NOMO-1 (cell line): ENCODE measurements around the gene CACNA1C.

ENCODE experiments used
- DNase-seq, 2 experiments: peaks; one replicate each; lab custom pipeline; 2025; ENCODE audit not compliant: unreplicated experiment in 2 of 2; lab: John Stamatoyannopoulos, UW

Gene CACNA1C

GRCh38 chr12:2166696-2167095 is 113.9 kb downstream of the CACNA1C start:
- no peak for DNase-seq

GRCh38 chr12:2167231-2167630 is 114.4 kb downstream of the CACNA1C start:
- DNase-seq = no peak

GRCh38 chr12:2168808-2169207 is 116.0 kb downstream of the CACNA1C start:
- DNase-seq = no peak

GRCh38 chr12:2169489-2169888 is 116.7 kb downstream of the CACNA1C start:
- DNase-seq = no peak

GRCh38 chr12:2169940-2170339 is 117.2 kb downstream of the CACNA1C start:
- DNase-seq = no peak

GRCh38 chr12:2170376-2170775 is 117.6 kb downstream of the CACNA1C start:
- DNase-seq = no peak

GRCh38 chr12:2171672-2172426 is 119.1 kb downstream of the CACNA1C start:
- no peak for DNase-seq

- DNase-seq = no peak
Observed at GRCh38 chr12:2172491-2173214, 119.9 kb downstream of the CACNA1C start.

GRCh38 chr12:2173971-2174370 is 121.2 kb downstream of the CACNA1C start:
- DNase-seq = peak in 1 of 2 experiments; percentile 40

- no peak for DNase-seq
Observed at GRCh38 chr12:2177003-2177402, 124.2 kb downstream of the CACNA1C start.

- no peak for DNase-seq
Observed at GRCh38 chr12:2177751-2178150, 125.0 kb downstream of the CACNA1C start.

- DNase-seq = no peak
Observed at GRCh38 chr12:2179058-2179457, 126.3 kb downstream of the CACNA1C start.

- no peak for DNase-seq
Observed at GRCh38 chr12:2179953-2180736, 127.4 kb downstream of the CACNA1C start.

GRCh38 chr12:2180737-2181082 is 127.9 kb downstream of the CACNA1C start:
- DNase-seq = no peak

GRCh38 chr12:2183556-2184541 is 131.1 kb downstream of the CACNA1C start:
- DNase-seq = no peak

- DNase-seq = no peak
Observed at GRCh38 chr12:2185751-2186341, 133.1 kb downstream of the CACNA1C start.

GRCh38 chr12:2187195-2187945 is 134.6 kb downstream of the CACNA1C start:
- no peak for DNase-seq

- no peak for DNase-seq
Observed at GRCh38 chr12:2190085-2190484, 137.3 kb downstream of the CACNA1C start.

GRCh38 chr12:2190896-2191533 is 138.2 kb downstream of the CACNA1C start:
- DNase-seq = no peak
